AG09319 (cell line): Measurements from ENCODE around the gene CDK18.

Experiments
- DNase-seq: peaks from one replicate; pipeline ENCODE4 v3.0.0-alpha.2; 2010; ENCODE audit warnings: low read depth; ENCODE audit errors: extremely low read depth
- CTCF ChIP-seq: IDR thresholded peaks from 2 replicates; pipeline ENCODE4 v1.5.1; 2011; ENCODE audit warnings: low read depth, mild to moderate bottlenecking, inconsistent platforms, low read length, moderate library complexity

Gene CDK18

DNA sequence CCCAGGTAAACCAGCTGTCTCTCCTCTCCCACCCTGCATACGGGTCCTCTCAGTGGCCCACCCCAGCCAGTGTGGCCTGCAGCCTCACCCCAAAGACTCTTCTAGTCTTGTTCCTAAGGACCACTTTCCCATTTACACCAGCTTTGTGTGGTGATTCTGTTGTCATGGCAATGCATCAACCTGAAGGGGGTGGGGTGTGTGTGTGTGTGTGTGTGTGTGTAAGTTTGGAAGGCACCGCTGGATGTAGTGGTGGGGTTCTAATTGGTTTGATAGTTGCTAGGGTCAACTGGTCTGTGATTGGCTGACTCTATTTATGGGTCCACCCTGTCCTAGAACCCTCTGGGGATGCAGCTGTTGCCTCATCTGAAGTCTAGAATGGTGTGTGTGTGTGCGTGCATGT, 4.7 kb upstream of the CDK18 start:
- no peak for DNase-seq
- no peak for TF ChIP-seq CTCF

GRCh38 chr1:205500240-205501233, 3.9 kb upstream of the CDK18 start:
- no peak for DNase-seq
- TF ChIP-seq CTCF: no peak

- TF ChIP-seq CTCF: no peak
These were observed 2.2 kb upstream of the CDK18 start for GRCh38 chr1:205502111-205502810.

DNA sequence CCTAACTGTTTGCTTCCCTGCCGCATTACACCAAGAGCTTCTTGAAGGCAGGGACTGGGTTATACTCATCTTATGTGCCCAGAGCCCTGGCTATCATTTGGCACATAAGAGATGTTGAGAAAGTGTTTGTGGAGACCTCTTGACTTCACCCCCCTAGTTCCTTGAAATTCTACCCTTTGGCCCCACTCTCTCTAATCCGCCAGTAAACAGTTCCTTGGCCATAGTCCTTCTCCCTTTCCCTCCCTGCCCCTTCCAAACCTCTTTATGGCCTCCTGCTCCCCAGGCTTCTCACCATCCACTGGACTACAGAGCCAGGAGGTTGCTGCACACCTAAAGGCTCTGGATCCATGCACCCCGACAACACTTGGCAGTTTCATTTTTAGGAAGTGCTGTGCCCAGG, 1.5 kb upstream of the CDK18 start:
- TF ChIP-seq CTCF: no peak
- no peak for DNase-seq

More at GRCh38 chr1:205502111-205502810, 2.2 kb upstream of the CDK18 start:
- no peak for DNase-seq

- TF ChIP-seq CTCF: no peak
These were observed 734 bp downstream of the CDK18 start for GRCh38 chr1:205505076-205505729.

DNA sequence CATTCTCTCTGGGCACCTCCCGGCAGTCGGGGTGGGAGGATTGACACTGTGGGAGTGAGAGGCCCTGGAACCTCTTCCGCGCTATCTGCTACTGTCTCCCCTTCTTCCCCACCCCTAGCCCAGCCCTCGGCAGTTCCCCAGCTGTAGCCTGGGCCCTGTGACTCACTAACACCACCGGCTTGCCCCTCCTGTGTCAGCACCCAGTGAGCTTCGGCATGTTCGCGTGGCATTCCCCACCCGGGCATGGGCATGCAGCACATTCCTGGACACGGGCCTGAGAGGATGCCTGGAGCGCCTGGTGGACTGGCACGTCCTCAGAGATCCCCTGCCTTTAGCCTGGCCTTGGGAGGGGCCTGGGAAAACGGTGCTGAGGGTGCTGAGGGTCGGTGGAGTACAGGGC, 1.3 kb downstream of the CDK18 start:
- no peak for DNase-seq
- TF ChIP-seq CTCF: no peak

More at GRCh38 chr1:205505076-205505729, 734 bp downstream of the CDK18 start:
- no peak for DNase-seq
